IMR-90 (cell line): ENCODE measurements around the gene LMO4. TPM values are rescaled to one million over a fixed set of nuclear protein-coding genes. Genes with fewer than 3 reads are reported as not detected.

Experiments used
- ATAC-seq: fragments of 200-7000 bp; cut with Tn5 transposase; 2 replicates; pipeline ENCODE4 v1.9.1; 2020; ENCODE audit warnings: low read depth, mild to moderate bottlenecking, moderate library complexity
- BruUV-seq: library from RNA; stranded (reverse); fragments of 400-500 nt; replicated peaks from 2 replicates; lab custom pipeline; 2021; lab: Mats Ljungman, UMichigan
- CTCF ChIA-PET: fragments of 300-600 bp; formaldehyde crosslinking; extraction: SDS; loops from one replicate; lab custom pipeline; 2021; ENCODE audit warnings: antibody characterized with exemption; lab: Yijun Ruan, JAX
- POLR2A ChIA-PET: fragments of 300-600 bp; sonication (Branson Sonifier 250); formaldehyde crosslinking; loops from one replicate; lab custom pipeline; 2022; ENCODE audit warnings: antibody characterized with exemption; ENCODE audit not compliant: unreplicated experiment; lab: Charles Lee
- DNase-seq: peaks from one replicate; pipeline ENCODE4 v3.0.0; 2013
- H2AFZ ChIP-seq: replicated peaks from 2 replicates; pipeline ENCODE3; 2013; ENCODE audit warnings: low read length, mild to moderate bottlenecking; ENCODE audit not compliant: poor library complexity
- H2AK5ac ChIP-seq: 2 replicates; pipeline ENCODE4 v1.6.1; 2013; ENCODE audit warnings: low read depth, low read length, inconsistent platforms
- H2AK9ac ChIP-seq: replicated peaks from 2 replicates; pipeline ENCODE3; 2013; ENCODE audit warnings: mild to moderate bottlenecking, low read depth, low read length, moderate library complexity; ENCODE audit not compliant: poor library complexity
- H2BK120ac ChIP-seq: 2 replicates; pipeline ENCODE4 v1.6.1; 2013; ENCODE audit warnings: low read depth, low read length, inconsistent platforms
- H2BK15ac ChIP-seq: 3 replicates; pipeline ENCODE4 v1.6.1; 2013; ENCODE audit warnings: low read depth, low read length, inconsistent platforms
- H2BK20ac ChIP-seq: 2 replicates; pipeline ENCODE4 v1.6.1; 2013; ENCODE audit warnings: low read depth, mild to moderate bottlenecking, inconsistent platforms, low read length, moderate library complexity
- H2BK5ac ChIP-seq: 2 replicates; pipeline ENCODE4 v1.6.1; 2013; ENCODE audit warnings: mild to moderate bottlenecking, low read depth, low read length, inconsistent platforms; ENCODE audit not compliant: poor library complexity, severe bottlenecking
- H3K14ac ChIP-seq: replicated peaks from 2 replicates; pipeline ENCODE4 v1.6.1; 2013; ENCODE audit warnings: low read depth, low read length, inconsistent platforms
- H3K18ac ChIP-seq: 2 replicates; pipeline ENCODE4 v1.6.1; 2013; ENCODE audit warnings: low read depth, low read length, control low read depth
- H3K23ac ChIP-seq: 2 replicates; pipeline ENCODE4 v1.6.1; 2013; ENCODE audit warnings: low read depth, low read length, inconsistent platforms
- H3K27ac ChIP-seq: 2 replicates; pipeline ENCODE4 v1.5.1; 2013; ENCODE audit warnings: mild to moderate bottlenecking, control low read depth, low read length; ENCODE audit not compliant: insufficient read depth
- H3K27me3 ChIP-seq: 2 replicates; pipeline ENCODE4 v1.6.1; 2013; ENCODE audit warnings: low read length; ENCODE audit not compliant: control insufficient read depth, insufficient read depth
- H3K36me3 ChIP-seq: 2 replicates; pipeline ENCODE4 v1.6.1; 2013; ENCODE audit warnings: low read length, mixed read lengths; ENCODE audit not compliant: control insufficient read depth, insufficient read depth
- H3K4ac ChIP-seq: 2 replicates; pipeline ENCODE4 v1.6.1; 2013; ENCODE audit warnings: low read depth, low read length, inconsistent platforms
- H3K4me1 ChIP-seq: 2 replicates; pipeline ENCODE4 v1.6.1; 2013; ENCODE audit warnings: low read length, mixed read lengths; ENCODE audit not compliant: control insufficient read depth, insufficient read depth
- H3K4me2 ChIP-seq: 2 replicates; pipeline ENCODE4 v1.6.1; 2013; ENCODE audit warnings: low read depth, mild to moderate bottlenecking, control low read depth, low read length, moderate library complexity
- H3K4me3 ChIP-seq: 2 replicates; pipeline ENCODE4 v1.5.1; 2013; ENCODE audit warnings: low read depth, mild to moderate bottlenecking, control low read depth, low read length, moderate library complexity; ENCODE audit not compliant: insufficient read depth
- H3K56ac ChIP-seq: 2 replicates; pipeline ENCODE4 v1.6.1; 2013; ENCODE audit warnings: low read length, inconsistent platforms; ENCODE audit not compliant: insufficient read depth; ENCODE audit errors: extremely low read depth
- H3K79me1 ChIP-seq, 2 experiments: 2 replicates each; pipeline ENCODE4 v1.6.1; 2013; ENCODE audit warnings: low read length in 2 of 2, inconsistent platforms in 1 of 2, low read depth in 1 of 2
- H3K9ac ChIP-seq: 2 replicates; pipeline ENCODE4 v1.6.1; 2013; ENCODE audit warnings: low read depth, low read length, control low read depth
- H3K9me1 ChIP-seq: 2 replicates; pipeline ENCODE4 v1.6.1; 2013; ENCODE audit warnings: low read length, inconsistent platforms; ENCODE audit not compliant: insufficient read depth
- H3K9me3 ChIP-seq: 2 replicates; pipeline ENCODE4 v1.6.1; 2013; ENCODE audit warnings: low read length; ENCODE audit not compliant: control insufficient read depth, insufficient read depth
- H4K20me1 ChIP-seq: 2 replicates; pipeline ENCODE4 v1.6.1; 2013; ENCODE audit warnings: low read length, inconsistent platforms; ENCODE audit not compliant: insufficient read depth
- H4K5ac ChIP-seq: 2 replicates; pipeline ENCODE4 v1.6.1; 2013; ENCODE audit warnings: mild to moderate bottlenecking, low read depth, low read length, control low read depth
- H4K8ac ChIP-seq, 2 experiments: 2 replicates each; pipeline ENCODE4 v1.6.1; 2013; ENCODE audit warnings: low read depth in 2 of 2, low read length in 2 of 2, control low read depth in 1 of 2, inconsistent platforms in 1 of 2
- H4K91ac ChIP-seq: 2 replicates; pipeline ENCODE4 v1.6.1; 2013; ENCODE audit warnings: low read depth, low read length, inconsistent platforms; ENCODE audit not compliant: insufficient read depth
- CEBPB ChIP-seq: IDR thresholded peaks from 2 replicates; pipeline ENCODE4 v1.6.1; 2012; ENCODE audit warnings: low read depth, low read length, improper control_type of control experiment
- CHD1 ChIP-seq: IDR thresholded peaks from 2 replicates; pipeline ENCODE4 v1.6.1; 2012; ENCODE audit warnings: low read depth, low read length, improper control_type of control experiment
- MAFK ChIP-seq: IDR thresholded peaks from 2 replicates; pipeline ENCODE4 v1.6.1; 2012; ENCODE audit warnings: low read depth, low read length, improper control_type of control experiment
- MAZ ChIP-seq: IDR thresholded peaks from 2 replicates; pipeline ENCODE4 v1.6.1; 2012; ENCODE audit warnings: low read depth, mild to moderate bottlenecking, low read length, improper control_type of control experiment, moderate library complexity, borderline replicate concordance
- MXI1 ChIP-seq: IDR thresholded peaks from 2 replicates; pipeline ENCODE4 v1.6.1; 2012; ENCODE audit warnings: low read depth, mild to moderate bottlenecking, low read length, moderate library complexity, borderline replicate concordance
- NFE2L2 ChIP-seq: fragments of 150-350 bp; IDR thresholded peaks from 2 replicates; pipeline ENCODE4 v1.6.1; 2016; ENCODE audit warnings: low read depth, mild to moderate bottlenecking, low read length
- POLR2A ChIP-seq: IDR thresholded peaks from 2 replicates; pipeline ENCODE4 v1.6.1; 2012; ENCODE audit warnings: mild to moderate bottlenecking, low read depth, low read length
- RAD21 ChIP-seq: IDR thresholded peaks from 2 replicates; pipeline ENCODE4 v1.6.1; 2012; ENCODE audit warnings: low read length, improper control_type of control experiment
- RFX5 ChIP-seq: IDR thresholded peaks from 2 replicates; pipeline ENCODE4 v1.8.0; 2012; ENCODE audit warnings: low read depth, mild to moderate bottlenecking, low read length, moderate library complexity
- SMC3 ChIP-seq: fragments of 150-350 bp; IDR thresholded peaks from 2 replicates; pipeline ENCODE4 v1.6.1; 2016; ENCODE audit warnings: low read depth, mild to moderate bottlenecking, antibody characterized with exemption, low read length, moderate library complexity
- USF2 ChIP-seq: fragments of 150-350 bp; IDR thresholded peaks from 2 replicates; pipeline ENCODE4 v1.6.1; 2017; ENCODE audit warnings: mild to moderate bottlenecking, antibody characterized with exemption, low read length, low read depth
- WGBS, 2 experiments: methylation state at CpG; one replicate each; pipeline versions ENCODE4 v1.1.5 to v1.1.7; 2013; ENCODE audit warnings: missing lambda C conversion rate in 2 of 2; ENCODE audit not compliant: insufficient read length in 1 of 2; ENCODE audit errors: extremely low coverage in 2 of 2; 5-methylcytosine and 5-hydroxymethylcytosine counted together
- dilution Hi-C: fragments of 300-500 bp; cut with HindIII; formaldehyde crosslinking; loops from one replicate; pipeline ENCODE4 v1.14.3; 2018; ENCODE audit warnings: low sequenced_read_pairs; ENCODE audit not compliant: unreplicated experiment
- in situ Hi-C: fragments of 300-500 bp; cut with MboI; formaldehyde crosslinking; loops from 3 replicates; pipeline ENCODE4 v1.14.3; 2019; ENCODE audit warnings: low sequenced_read_pairs, inconsistent platforms, mixed read lengths
- intact Hi-C: fragments of 100-400 bp; cut with micrococcal nuclease; formaldehyde crosslinking; loops from 2 replicates; pipeline ENCODE4 v1.10.0; 2022
- polyA plus RNA-seq, 3 experiments: library from polyadenylated mRNA; depleted of rRNA; stranded (reverse); fragments of >200 nt; gene quantifications; 2 replicates each; pipeline ENCODE4 v1.2.3, GENCODE V29; 2012; ENCODE audit warnings: low replicate concordance in 1 of 3
- total RNA-seq: library from RNA; depleted of rRNA; stranded (reverse); fragments of >200 nt; gene quantifications from 2 replicates; pipeline ENCODE4 v1.2.3, GENCODE V29; 2012
- TF ChIP-seq, protein P1 (sequence below): conservative IDR thresholded peaks from 2 replicates; pipeline ENCODE4 v1.5.1; 2012; ENCODE audit warnings: mild to moderate bottlenecking, low read depth, low read length, improper control_type of control experiment

LMO4 gene
- total and polyA plus RNA-seq, 2 of the 4 experiments (the other 2 are of a cell fraction): 98.9 to 109 TPM

- BruUV-seq: no TSS peak
- H3K27ac ChIP-seq: no peak overlapping the region
- H3K4ac ChIP-seq: no peak overlapping the region
- no peak overlapping the region for H3K56ac ChIP-seq
- H3K9me3 ChIP-seq: no peaks in the 10 kb centered on the region
- ATAC-seq (no peak), DNase-seq (no peak)
- no peak overlapping the region for H2AK9ac ChIP-seq
- H2BK5ac ChIP-seq: no peak overlapping the region
- no peaks in the 10 kb centered on the region for H3K27me3 ChIP-seq
- H4K91ac ChIP-seq: no peak overlapping the region
- no CpG with 5 or more reads among the region's 5 CpGs for WGBS, 2 experiments
- no peaks in the 10 kb centered on the region for H3K9me1 ChIP-seq
- H4K20me1 ChIP-seq: peaks cover 27% of the 10 kb centered on the region
- TF ChIP-seq MXI1: no peak
- no peak for TF ChIP-seq MAZ
- TF ChIP-seq, protein P1, sequence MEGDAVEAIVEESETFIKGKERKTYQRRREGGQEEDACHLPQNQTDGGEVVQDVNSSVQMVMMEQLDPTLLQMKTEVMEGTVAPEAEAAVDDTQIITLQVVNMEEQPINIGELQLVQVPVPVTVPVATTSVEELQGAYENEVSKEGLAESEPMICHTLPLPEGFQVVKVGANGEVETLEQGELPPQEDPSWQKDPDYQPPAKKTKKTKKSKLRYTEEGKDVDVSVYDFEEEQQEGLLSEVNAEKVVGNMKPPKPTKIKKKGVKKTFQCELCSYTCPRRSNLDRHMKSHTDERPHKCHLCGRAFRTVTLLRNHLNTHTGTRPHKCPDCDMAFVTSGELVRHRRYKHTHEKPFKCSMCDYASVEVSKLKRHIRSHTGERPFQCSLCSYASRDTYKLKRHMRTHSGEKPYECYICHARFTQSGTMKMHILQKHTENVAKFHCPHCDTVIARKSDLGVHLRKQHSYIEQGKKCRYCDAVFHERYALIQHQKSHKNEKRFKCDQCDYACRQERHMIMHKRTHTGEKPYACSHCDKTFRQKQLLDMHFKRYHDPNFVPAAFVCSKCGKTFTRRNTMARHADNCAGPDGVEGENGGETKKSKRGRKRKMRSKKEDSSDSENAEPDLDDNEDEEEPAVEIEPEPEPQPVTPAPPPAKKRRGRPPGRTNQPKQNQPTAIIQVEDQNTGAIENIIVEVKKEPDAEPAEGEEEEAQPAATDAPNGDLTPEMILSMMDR: no peak
- TF ChIP-seq RAD21: no peak
- TF ChIP-seq CHD1: no peak
- TF ChIP-seq CEBPB: no peak
- TF ChIP-seq USF2: no peak
- no peak for TF ChIP-seq NFE2L2
- TF ChIP-seq RFX5: no peak
- TF ChIP-seq MAFK: no peak
- TF ChIP-seq SMC3: no peak
- TF ChIP-seq POLR2A: no peak
- in situ Hi-C loops: no loop called here
- no peak overlapping the region for H2BK15ac ChIP-seq
- no peak overlapping the region for H2BK120ac ChIP-seq
- peak overlapping the region in 1 of 2 experiments; percentile 24; a peak in 1 of 4 replicates for H4K8ac ChIP-seq
- H3K79me1 ChIP-seq: peaks cover 19 to 55% of the 10 kb centered on the region in 2 experiments
- H2AK5ac ChIP-seq: no peak overlapping the region
- ChIA-PET POLR2A (no interaction called here), CTCF (no interaction called here)
- no peak overlapping the region for H3K4me3 ChIP-seq
- intact Hi-C loops: loop anchor here (5.0 to 10.0 kb wide), 3 partner anchors 185 to 490 kb away; no protein-coding TSS in a partner anchor
- H3K18ac ChIP-seq: no peak overlapping the region
- no peak overlapping the region for H2AFZ ChIP-seq
- dilution Hi-C loops: no loop called here
- H3K36me3 ChIP-seq: peaks cover 25% of the 10 kb centered on the region
- no peak overlapping the region for H3K9ac ChIP-seq
- H4K5ac ChIP-seq: no peak overlapping the region
- H3K4me1 ChIP-seq: peaks cover 14% of the 10 kb centered on the region
- no peak overlapping the region for H3K14ac ChIP-seq
- H3K4me2 ChIP-seq: peak overlapping the region; percentile 26; the same call in 1 of the 2 replicates
- peak overlapping the region; percentile 27; the same call in 1 of the 2 replicates for H3K23ac ChIP-seq
- no peak overlapping the region for H2BK20ac ChIP-seq
These were observed 8.9 kb downstream of the LMO4 start for GRCh38 chr1:87337606-87338005.
